ENCODE results near the gene PBXIP1. TPM values are rescaled to one million over a fixed set of nuclear protein-coding genes. Genes with fewer than 3 reads are reported as not detected.

PBXIP1 gene
- total RNA-seq, 6 experiments from 2014 or later = 26.4 to 42.5 (median 28.1) TPM

DNA sequence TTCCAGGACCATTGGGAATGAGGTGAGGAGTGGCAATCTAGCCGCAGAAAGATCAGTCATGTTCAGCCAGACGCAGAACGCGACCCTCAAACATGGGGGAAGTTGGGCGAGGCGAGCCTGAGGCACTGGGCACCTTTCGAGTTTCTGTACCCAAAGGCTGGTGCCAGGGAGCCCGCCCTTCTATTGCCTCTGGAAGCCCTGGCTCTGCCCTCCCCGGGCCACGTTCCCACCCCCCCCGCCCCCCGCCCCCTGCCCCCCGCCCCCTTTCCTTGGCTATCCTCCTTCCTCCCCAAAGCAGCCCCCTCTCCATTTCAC lies 44.5 kb upstream of the PBXIP1 start:
- Mint-ChIP-seq H3K27ac (peak overlapping the region; percentile 89), H3K4me1 (ENCODE audit: low read depth) (peaks cover 31% of the 10 kb centered on the region)

DNA sequence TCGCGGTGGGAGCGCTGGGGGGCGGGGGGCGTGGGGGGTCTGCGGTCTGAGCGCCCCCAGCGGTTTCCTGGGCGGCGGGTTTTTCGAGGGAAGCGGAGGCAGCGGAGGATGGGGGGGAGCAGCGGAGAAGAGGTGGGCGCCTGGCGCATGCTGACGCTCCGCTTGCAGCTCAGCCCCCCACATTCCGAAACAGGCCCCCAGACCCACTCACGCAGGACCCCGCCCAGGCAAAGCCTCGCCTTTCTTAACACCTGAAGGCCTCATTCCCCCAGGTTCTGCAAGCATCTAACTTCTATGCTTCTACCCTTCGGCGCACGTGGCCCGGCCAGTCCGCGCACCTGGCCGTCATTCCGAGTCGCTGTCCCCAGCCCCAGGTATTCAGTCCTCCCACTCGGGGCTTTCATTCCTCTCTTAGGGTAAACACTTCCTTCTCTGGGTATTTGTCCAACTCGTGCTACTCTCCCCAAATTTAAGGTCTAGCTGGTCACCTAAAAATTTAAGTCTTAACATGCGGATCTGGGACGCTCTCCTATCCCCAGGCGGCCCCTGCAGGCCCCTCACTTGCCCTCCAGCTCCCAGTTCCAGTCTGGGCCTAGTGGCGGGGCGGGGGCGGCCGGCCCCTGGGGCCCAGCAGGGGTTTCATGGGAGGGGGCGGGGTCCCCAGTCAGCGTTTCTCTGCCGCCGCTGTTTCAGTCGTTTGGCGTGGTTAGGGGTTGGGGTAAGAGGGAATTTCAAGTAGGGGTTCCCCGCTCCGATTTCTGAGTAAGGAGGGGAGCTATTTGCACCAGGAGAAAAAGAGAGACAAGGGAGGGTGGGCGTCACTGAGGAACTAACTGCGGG lies 43.9 kb upstream of the PBXIP1 start:
- H3K36me3 Mint-ChIP-seq (ENCODE audit: low read depth) = no peaks in the 10 kb centered on the region
- H3K4me3 Mint-ChIP-seq = peak overlapping the region; percentile 89
- H3K27me3 Mint-ChIP-seq (ENCODE audit: insufficient read depth) = peaks cover under 1% of the 10 kb centered on the region; the same call in 1 of the 2 replicates
- TF ChIP-seq, protein P1, sequence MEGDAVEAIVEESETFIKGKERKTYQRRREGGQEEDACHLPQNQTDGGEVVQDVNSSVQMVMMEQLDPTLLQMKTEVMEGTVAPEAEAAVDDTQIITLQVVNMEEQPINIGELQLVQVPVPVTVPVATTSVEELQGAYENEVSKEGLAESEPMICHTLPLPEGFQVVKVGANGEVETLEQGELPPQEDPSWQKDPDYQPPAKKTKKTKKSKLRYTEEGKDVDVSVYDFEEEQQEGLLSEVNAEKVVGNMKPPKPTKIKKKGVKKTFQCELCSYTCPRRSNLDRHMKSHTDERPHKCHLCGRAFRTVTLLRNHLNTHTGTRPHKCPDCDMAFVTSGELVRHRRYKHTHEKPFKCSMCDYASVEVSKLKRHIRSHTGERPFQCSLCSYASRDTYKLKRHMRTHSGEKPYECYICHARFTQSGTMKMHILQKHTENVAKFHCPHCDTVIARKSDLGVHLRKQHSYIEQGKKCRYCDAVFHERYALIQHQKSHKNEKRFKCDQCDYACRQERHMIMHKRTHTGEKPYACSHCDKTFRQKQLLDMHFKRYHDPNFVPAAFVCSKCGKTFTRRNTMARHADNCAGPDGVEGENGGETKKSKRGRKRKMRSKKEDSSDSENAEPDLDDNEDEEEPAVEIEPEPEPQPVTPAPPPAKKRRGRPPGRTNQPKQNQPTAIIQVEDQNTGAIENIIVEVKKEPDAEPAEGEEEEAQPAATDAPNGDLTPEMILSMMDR (IDR thresholded peaks at IDR 0.05) = no peak
- H3K4me1 Mint-ChIP-seq (ENCODE audit: low read depth) = peaks cover 31% of the 10 kb centered on the region
- DNase-seq = no peak
- H3K27ac Mint-ChIP-seq = peak overlapping the region; percentile 89
- H3K9me3 Mint-ChIP-seq = no peaks in the 10 kb centered on the region

More for the DNA sequence above, 44.5 kb upstream of the PBXIP1 start:
- TF ChIP-seq, protein P1 (IDR thresholded peaks at IDR 0.05) = no peak
- DNase-seq = no peak
- H3K9me3 Mint-ChIP-seq = no peaks in the 10 kb centered on the region
- no peaks in the 10 kb centered on the region; the same call in 1 of the 2 replicates for H3K27me3 Mint-ChIP-seq (ENCODE audit: insufficient read depth)
- no peaks in the 10 kb centered on the region for H3K36me3 Mint-ChIP-seq (ENCODE audit: low read depth)
- peak overlapping the region; percentile 89 for H3K4me3 Mint-ChIP-seq

DNA sequence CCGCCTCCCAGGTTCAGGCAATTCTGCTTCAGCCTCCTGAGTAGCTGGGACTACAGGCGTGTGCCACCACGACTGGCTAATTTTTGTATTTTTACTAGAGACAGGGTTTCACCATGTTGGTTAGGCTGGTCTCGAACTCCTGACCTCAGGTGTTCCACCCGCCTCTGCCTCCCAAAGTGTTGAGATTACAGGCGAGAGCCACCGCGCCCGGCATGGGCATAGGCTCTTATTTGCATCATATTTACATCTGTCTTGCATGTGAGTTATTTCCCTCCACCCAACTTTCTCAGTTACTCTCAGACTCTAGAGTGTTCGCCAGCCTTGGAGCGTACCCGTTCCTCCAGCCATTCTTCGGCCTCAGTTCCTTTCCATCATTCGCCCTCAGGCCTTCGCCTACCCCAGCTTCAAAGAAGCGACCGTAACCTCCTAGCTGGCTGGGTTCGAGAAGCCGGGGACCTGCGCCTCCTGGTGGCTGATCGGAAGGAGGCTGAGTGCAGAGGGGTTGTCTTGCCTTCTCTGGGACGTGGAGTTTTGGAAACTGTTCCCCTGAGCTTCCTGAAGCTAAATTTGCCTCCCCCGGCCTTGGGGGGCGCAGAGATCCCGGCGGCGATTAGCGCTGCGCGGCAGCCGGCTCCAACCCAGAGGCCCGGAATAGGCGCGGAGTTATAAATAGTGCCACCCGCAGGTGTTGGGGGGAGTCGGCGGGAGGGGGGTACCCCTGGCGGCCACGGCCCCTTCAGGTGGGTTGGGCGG lies 43.1 kb upstream of the PBXIP1 start:
- peaks cover 29% of the 10 kb centered on the region for H3K4me1 Mint-ChIP-seq (ENCODE audit: low read depth)
- TF ChIP-seq, protein P1 (IDR thresholded peaks at IDR 0.05) = peak; percentile 91
- no peaks in the 10 kb centered on the region for H3K9me3 Mint-ChIP-seq
- peak overlapping the region; percentile 58 for H3K27ac Mint-ChIP-seq
- H3K27me3 Mint-ChIP-seq (ENCODE audit: insufficient read depth) = peaks cover 2% of the 10 kb centered on the region; the same call in 1 of the 2 replicates
- no peaks in the 10 kb centered on the region for H3K36me3 Mint-ChIP-seq (ENCODE audit: low read depth)
- DNase-seq = peak; percentile 56
- peak overlapping the region; percentile 64 for H3K4me3 Mint-ChIP-seq

DNA sequence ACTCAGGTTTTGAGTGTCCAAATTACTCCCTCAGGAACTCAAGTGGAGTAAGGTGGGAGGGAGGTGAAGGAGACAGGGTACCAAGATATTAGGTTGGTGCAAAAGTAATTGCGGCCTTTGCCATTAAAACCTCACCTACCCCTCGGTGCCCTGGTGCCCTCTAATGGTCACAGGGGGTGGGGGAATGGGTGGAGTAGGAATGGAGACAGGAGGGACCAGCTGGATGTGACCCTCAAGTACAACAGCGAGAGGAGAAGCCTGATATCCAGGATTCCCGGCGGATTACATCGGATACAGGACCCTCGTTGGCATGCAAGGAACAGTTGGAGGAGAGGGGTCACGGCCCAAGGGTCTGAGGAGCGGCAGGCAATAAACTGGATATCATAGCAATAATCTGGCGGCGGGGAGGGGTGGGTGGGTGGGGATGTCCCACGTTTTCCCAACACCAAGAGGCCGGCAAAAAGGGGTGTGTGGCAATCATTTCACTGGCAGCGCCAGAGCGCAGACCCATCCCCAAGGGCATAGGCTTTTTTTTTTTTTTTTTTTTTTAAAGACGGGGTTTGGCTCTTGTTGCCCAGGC lies 42.4 kb upstream of the PBXIP1 start:
- H3K4me3 Mint-ChIP-seq = no peak overlapping the region
- no peak overlapping the region for H3K27ac Mint-ChIP-seq
- H3K36me3 Mint-ChIP-seq (ENCODE audit: low read depth) = no peaks in the 10 kb centered on the region
- H3K27me3 Mint-ChIP-seq (ENCODE audit: insufficient read depth) = peaks cover 2% of the 10 kb centered on the region; the same call in 1 of the 2 replicates
- TF ChIP-seq, protein P1 (IDR thresholded peaks at IDR 0.05) = no peak
- H3K4me1 Mint-ChIP-seq (ENCODE audit: low read depth) = peaks cover 34% of the 10 kb centered on the region
- DNase-seq = no peak
- no peaks in the 10 kb centered on the region for H3K9me3 Mint-ChIP-seq

DNA sequence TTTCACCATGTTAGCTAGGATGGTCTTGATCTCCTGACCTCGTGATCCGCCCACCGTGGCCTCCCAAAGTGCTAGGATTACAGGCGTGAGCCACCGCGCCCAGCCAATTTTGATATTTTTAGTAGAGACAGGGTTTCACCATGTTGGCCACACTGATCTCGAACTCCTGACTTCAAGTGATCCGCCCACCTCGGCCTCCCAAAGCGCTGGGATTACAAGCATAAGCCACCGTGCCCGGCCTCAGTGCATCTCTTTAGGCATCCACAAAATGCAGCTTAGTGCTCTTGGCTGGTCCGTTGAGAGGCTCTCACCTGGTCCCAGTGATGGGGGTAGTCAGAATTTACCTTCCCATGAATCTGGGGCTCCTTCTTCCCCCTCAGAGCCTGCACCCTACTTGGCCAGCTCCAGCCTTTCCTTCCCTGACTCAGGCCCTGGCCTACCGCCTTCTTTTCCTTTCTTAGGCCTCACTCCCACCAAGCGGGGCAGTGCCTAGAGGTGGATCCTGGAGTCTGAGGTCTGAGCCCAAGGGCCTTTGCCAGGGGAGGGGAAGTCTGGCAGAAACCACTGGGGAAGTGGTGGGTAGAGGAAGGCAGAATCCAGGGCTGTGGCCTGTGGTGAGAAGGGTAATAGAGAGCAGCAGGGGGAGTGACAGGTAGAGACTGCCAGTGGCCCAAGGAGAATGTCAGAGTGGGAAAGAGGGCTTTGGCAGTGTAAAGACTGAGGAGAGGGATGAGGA lies 41.2 kb upstream of the PBXIP1 start:
- no peak for DNase-seq
- no peaks in the 10 kb centered on the region for H3K9me3 Mint-ChIP-seq
- H3K4me3 Mint-ChIP-seq = no peak overlapping the region
- H3K4me1 Mint-ChIP-seq (ENCODE audit: low read depth) = peaks cover 34% of the 10 kb centered on the region
- TF ChIP-seq, protein P1 (IDR thresholded peaks at IDR 0.05) = no peak
- no peak overlapping the region for H3K27ac Mint-ChIP-seq
- H3K36me3 Mint-ChIP-seq (ENCODE audit: low read depth) = no peaks in the 10 kb centered on the region
- H3K27me3 Mint-ChIP-seq (ENCODE audit: insufficient read depth) = peaks cover 4% of the 10 kb centered on the region
